K562 (cell line): ENCODE data around the gene CCDC9. TPM values are rescaled to one million over a fixed set of nuclear protein-coding genes. Genes with fewer than 3 reads are reported as not detected.

Experiments
- ATAC-seq: fragments of 200-7000 bp; cut with Tn5 transposase; 3 replicates; pipeline ENCODE4 v1.9.1; 2020; ENCODE audit warnings: moderate library complexity
- BruUV-seq: library from RNA; stranded (reverse); fragments of 400-500 nt; replicated peaks from 2 replicates; lab custom pipeline; 2021; lab: Mats Ljungman, UMichigan
- CTCF ChIA-PET: fragments of 300-600 bp; formaldehyde crosslinking; extraction: SDS; loops from one replicate; lab custom pipeline; 2021; ENCODE audit warnings: low intra/inter-chr PET ratio; lab: Yijun Ruan, JAX
- POLR2A ChIA-PET: fragments of 300-600, 350-650 bp; sonication (Branson Sonifier 250); formaldehyde crosslinking; extraction: SDS; loops from one replicate; lab custom pipeline; 2021; ENCODE audit warnings: antibody characterized with exemption, inconsistent platforms; lab: Yijun Ruan, JAX
- DNase-seq, 4 experiments: peaks; one replicate each; pipeline versions ENCODE4 v3.0.0 to v3.0.0-alpha.2; 2011 to 2018; ENCODE audit warnings: low spot score in 3 of 4, mixed read lengths in 3 of 4; ENCODE audit errors: extremely low read depth in 1 of 4
- FAIRE-seq: peaks from 2 replicates; lab custom pipeline; 2011; peaks lifted over from hg19 to GRCh38; lab: Jason Lieb, UNC
- H2AFZ ChIP-seq: 2 replicates; pipeline ENCODE4 v1.6.0; 2011; ENCODE audit warnings: low read depth, low read length, control low read depth, inconsistent platforms
- H3K27ac ChIP-seq: fragments of 200-600 bp; 3 replicates; pipeline ENCODE4 v1.8.0; 2011; ENCODE audit warnings: low read depth, mild to moderate bottlenecking, control low read depth, inconsistent platforms, low read length, moderate library complexity, mixed read lengths; ENCODE audit errors: extremely low read depth
- H3K27me3 ChIP-seq, 2 experiments: fragments of 300-600 bp in 1 of 2; 2 replicates in 1 of 2; 3 replicates in 1 of 2; pipeline versions ENCODE4 v1.6.0 to v1.8.0; 2011; ENCODE audit warnings: inconsistent platforms in 2 of 2, low read length in 2 of 2, mild to moderate bottlenecking in 1 of 2, mixed read lengths in 1 of 2, moderate library complexity in 1 of 2; ENCODE audit not compliant: control insufficient read depth in 2 of 2, insufficient read depth in 2 of 2
- H3K36me3 ChIP-seq: fragments of 300-600 bp; 3 replicates; pipeline ENCODE4 v1.8.0; 2011; ENCODE audit warnings: mild to moderate bottlenecking, low read length, inconsistent platforms; ENCODE audit not compliant: control insufficient read depth, insufficient read depth
- H3K4me1 ChIP-seq, 2 experiments: fragments of 200-600 bp in 1 of 2; replicated peaks in 1 of 2; 2 replicates in 1 of 2; 3 replicates in 1 of 2; pipeline versions ENCODE4 v1.5.1 to v1.8.0; 2011; ENCODE audit warnings: inconsistent platforms in 2 of 2, low read length in 2 of 2, mild to moderate bottlenecking in 1 of 2, mixed read lengths in 1 of 2, moderate library complexity in 1 of 2; ENCODE audit not compliant: control insufficient read depth in 2 of 2, insufficient read depth in 2 of 2
- H3K4me2 ChIP-seq: 2 replicates; pipeline ENCODE4 v1.6.1; 2011; ENCODE audit warnings: low read length, control low read depth, inconsistent platforms, mixed read lengths; ENCODE audit not compliant: insufficient read depth
- H3K4me3 ChIP-seq: fragments of 200-600 bp; sonication (generic), shearing (Covaris generic); 2 replicates; pipeline ENCODE4 v1.5.1; 2016; ENCODE audit warnings: control low read depth, inconsistent platforms
- H3K79me2 ChIP-seq: fragments of 200-600 bp; 3 replicates; pipeline ENCODE4 v1.8.0; 2011; ENCODE audit warnings: low read length, inconsistent platforms; ENCODE audit not compliant: control insufficient read depth, insufficient read depth
- H3K9ac ChIP-seq, 2 experiments: 2 replicates each; pipeline versions ENCODE4 v1.6.0 to v1.6.1; 2011; ENCODE audit warnings: low read depth in 2 of 2, low read length in 2 of 2, control low read depth in 1 of 2, inconsistent platforms in 1 of 2, mild to moderate bottlenecking in 1 of 2, mixed read lengths in 1 of 2; ENCODE audit not compliant: insufficient read depth in 1 of 2
- H3K9me1 ChIP-seq: one replicate; pipeline ENCODE4 v1.6.0; 2011; ENCODE audit warnings: inconsistent platforms, mild to moderate bottlenecking, low read length, moderate library complexity; ENCODE audit not compliant: control insufficient read depth, insufficient read depth
- H3K9me3 ChIP-seq: replicated peaks from 2 replicates; pipeline ENCODE4 v1.5.1; 2011; ENCODE audit warnings: low read depth, low read length, inconsistent platforms; ENCODE audit not compliant: control insufficient read depth, insufficient read depth
- H4K20me1 ChIP-seq: replicated peaks from 2 replicates; pipeline ENCODE4 v1.6.1; 2011; ENCODE audit warnings: low read length, inconsistent platforms, mixed read lengths; ENCODE audit not compliant: control insufficient read depth, insufficient read depth
- CBX8 ChIP-seq: fragments of 200-600 bp; sonication (generic); IDR thresholded peaks from 2 replicates; pipeline ENCODE4 v1.6.1; 2012; ENCODE audit warnings: borderline replicate concordance, mixed run types, low read depth, mild to moderate bottlenecking, moderate library complexity, mixed read lengths, low read length, control low read depth, inconsistent platforms; ENCODE audit not compliant: poor library complexity, severe bottlenecking; ENCODE audit errors: extremely low read depth
- CEBPB ChIP-seq: fragments of 450-650 bp; IDR thresholded peaks from 2 replicates; pipeline ENCODE4 v1.6.1; 2016; ENCODE audit warnings: missing genetic modification characterization, missing compliant biosample characterization
- DDX20 ChIP-seq: fragments of 450-650 bp; IDR thresholded peaks from 2 replicates; pipeline ENCODE4 v1.6.1; 2016; ENCODE audit warnings: missing genetic modification characterization, low read depth, mild to moderate bottlenecking, missing compliant biosample characterization, moderate library complexity
- NCOR1 ChIP-seq: fragments of 450-650 bp; IDR thresholded peaks from 2 replicates; pipeline ENCODE4 v1.6.1; 2016; ENCODE audit warnings: mild to moderate bottlenecking, moderate library complexity
- NFIC ChIP-seq: fragments of 450-650 bp; IDR thresholded peaks from 2 replicates; pipeline ENCODE4 v1.6.1; 2017; ENCODE audit warnings: mild to moderate bottlenecking, inconsistent platforms
- NFIX ChIP-seq: fragments of 250-450 bp; sonication (Bioruptor Pico); IDR thresholded peaks from 2 replicates; pipeline ENCODE4 v1.4.0; 2020; ENCODE audit warnings: low read depth, mild to moderate bottlenecking, moderate library complexity
- SAFB ChIP-seq: fragments of 200-400 bp; formaldehyde crosslinking; IDR thresholded peaks from 2 replicates; pipeline ENCODE4 v1.6.1; 2017; ENCODE audit warnings: low read depth, low read length, borderline replicate concordance
- XRCC5 ChIP-seq: fragments of 200-400 bp; formaldehyde crosslinking; IDR thresholded peaks from 2 replicates; pipeline ENCODE4 v1.6.1; 2017; ENCODE audit warnings: low read depth, mild to moderate bottlenecking, low read length
- ZFX ChIP-seq: sonication (generic); formaldehyde crosslinking; IDR thresholded peaks from 2 replicates; pipeline ENCODE4 v1.8.0; 2022; ENCODE audit warnings: mild to moderate bottlenecking, missing genetic modification reagents, moderate library complexity
- ZNF184 ChIP-seq: sonication (generic); formaldehyde crosslinking; IDR thresholded peaks from 2 replicates; pipeline ENCODE4 v1.5.0; 2020; ENCODE audit warnings: missing genetic modification reagents
- ZNF263 ChIP-seq: sonication (generic); formaldehyde crosslinking; IDR thresholded peaks from 2 replicates; pipeline ENCODE4 v1.8.0; 2022; ENCODE audit warnings: mild to moderate bottlenecking, missing genetic modification reagents, borderline replicate concordance
- WGBS: fragments of 100-300 bp; shearing (Covaris generic); methylation state at CpG from one replicate; pipeline ENCODE4 v1.1.6; 2016; ENCODE audit warnings: low coverage, mixed read lengths; ENCODE audit not compliant: insufficient coverage; ENCODE audit errors: missing lambda C conversion rate; 5-methylcytosine and 5-hydroxymethylcytosine counted together
- in situ Hi-C: fragments of 300-500 bp; cut with MboI; formaldehyde crosslinking; loops from 4 replicates; pipeline ENCODE4 v1.15.0; 2018; ENCODE audit warnings: inconsistent platforms, mixed read lengths
- intact Hi-C: fragments of 100-400 bp; cut with micrococcal nuclease; formaldehyde crosslinking; loops from 2 replicates; pipeline ENCODE4 v1.14.2; 2022
- polyA plus RNA-seq, 8 experiments: library from polyadenylated mRNA; depleted of rRNA in 4 of 8; stranded (reverse) in 5 of 8; unstranded in 3 of 8; fragments of >200 nt; fragmentation: Nextera tagmentation in 2 of 8; fragmentation: Illumina TruSeq in 1 of 8; extraction: Ambion mirVana in 2 of 8; extraction: Trizol in 1 of 8; gene quantifications; 2 replicates each; pipeline versions ENCODE4 v1.2.1 to v1.2.3, GENCODE V29; 2011 to 2014; ENCODE audit warnings: inconsistent platforms in 1 of 8, missing spikeins in 1 of 8
- total RNA-seq, 7 experiments: library from RNA; depleted of rRNA in 6 of 7; stranded (reverse); fragments of >200 nt in 6 of 7; fragmentation: Illumina TruSeq in 2 of 7; extraction: Trizol in 2 of 7; gene quantifications; 2 replicates each; pipeline versions ENCODE4 v1.2.1 to v1.2.3, GENCODE V29; 2011 to 2021; ENCODE audit warnings: low replicate concordance in 1 of 7
- TF ChIP-seq, protein P1 (sequence below): sonication (generic); formaldehyde crosslinking; IDR thresholded peaks from 2 replicates; pipeline ENCODE4 v1.8.0; 2023; ENCODE audit warnings: mild to moderate bottlenecking, missing genetic modification reagents
- TF ChIP-seq, protein P2 (sequence below): fragments of 450-650 bp; formaldehyde crosslinking; IDR thresholded peaks from 2 replicates; pipeline ENCODE4 v1.4.0; 2022; ENCODE audit warnings: mild to moderate bottlenecking, moderate library complexity

The CCDC9 gene
- total and polyA plus RNA-seq, 9 of the 15 experiments (the other 6 are each of a cell fraction or from before 2014, with no cell fraction given), result 0.23 to 38.6 (median 8.4) TPM

DNA sequence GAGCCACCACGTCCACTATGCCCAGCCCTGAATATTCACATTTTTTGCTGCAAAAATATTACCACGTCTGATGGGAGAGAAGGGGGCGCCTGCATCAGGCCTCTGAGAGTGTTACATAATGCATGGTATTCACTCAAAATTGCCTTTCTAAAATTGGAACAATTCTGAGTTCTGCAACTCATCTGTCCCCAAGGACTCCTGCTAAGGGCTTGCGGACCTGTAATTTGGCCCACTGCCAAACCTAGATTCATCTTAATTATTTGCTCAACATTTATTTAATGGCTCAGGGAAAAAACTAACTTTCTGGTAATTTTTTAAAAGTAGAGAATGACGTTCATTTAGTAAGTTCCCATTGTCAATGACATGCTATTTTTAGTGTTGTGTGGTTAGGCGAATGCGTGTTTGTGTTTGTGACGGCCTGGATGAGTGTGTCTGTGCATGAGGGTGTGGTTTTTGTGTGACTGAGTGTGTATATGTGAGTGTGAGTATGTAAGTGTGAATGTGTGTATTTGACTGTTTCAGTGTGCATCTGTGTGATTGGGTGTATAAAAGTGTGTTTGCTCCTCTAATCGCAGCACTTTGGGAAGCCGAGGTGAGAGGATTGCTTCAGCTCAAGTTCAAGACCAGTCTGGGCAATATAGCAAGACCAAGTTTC, 27.2 kb downstream of the CCDC9 start:
- no peak overlapping the region for H3K9ac ChIP-seq

More for the DNA sequence above, 27.2 kb downstream of the CCDC9 start:
- Histone ChIP-seq H3K4me2 (no peak overlapping the region; the same call in 1 of the 2 replicates), H3K9me3 (no peaks in the 10 kb centered on the region), H3K36me3 (peaks cover 5% of the 10 kb centered on the region; the same call in 1 of the 3 replicates), H3K27ac (no peak overlapping the region), H3K79me2 (no peaks in the 10 kb centered on the region), H4K20me1 (0 out of 2 replicates have a peak, but pooled peaks cover 4% of the 10 kb centered on the region), H3K4me3 (no peak overlapping the region), H3K9me1 (no peaks in the 10 kb centered on the region), H3K27me3 (no peaks in the 10 kb centered on the region), H2AFZ (no peak overlapping the region), H3K4me1 (peaks cover 1 to 5% of the 10 kb centered on the region in 2 experiments; a peak in 4 of 5 replicates)
- TF ChIP-seq CEBPB (tag) (no peak), ZFX (no peak), NFIC (peak; percentile 94), CBX8 (no peak), NCOR1 (no peak), DDX20 (tag) (no peak), ZNF263 (CRISPR knock-in tag) (no peak), ZNF184 (no peak), NFIX (CRISPR knock-in tag) (peak; percentile 80), XRCC5 (no peak), SAFB (no peak)
- TF ChIP-seq, protein P1, sequence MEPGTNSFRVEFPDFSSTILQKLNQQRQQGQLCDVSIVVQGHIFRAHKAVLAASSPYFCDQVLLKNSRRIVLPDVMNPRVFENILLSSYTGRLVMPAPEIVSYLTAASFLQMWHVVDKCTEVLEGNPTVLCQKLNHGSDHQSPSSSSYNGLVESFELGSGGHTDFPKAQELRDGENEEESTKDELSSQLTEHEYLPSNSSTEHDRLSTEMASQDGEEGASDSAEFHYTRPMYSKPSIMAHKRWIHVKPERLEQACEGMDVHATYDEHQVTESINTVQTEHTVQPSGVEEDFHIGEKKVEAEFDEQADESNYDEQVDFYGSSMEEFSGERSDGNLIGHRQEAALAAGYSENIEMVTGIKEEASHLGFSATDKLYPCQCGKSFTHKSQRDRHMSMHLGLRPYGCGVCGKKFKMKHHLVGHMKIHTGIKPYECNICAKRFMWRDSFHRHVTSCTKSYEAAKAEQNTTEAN (CRISPR knock-in tag), result no peak
- TF ChIP-seq, protein P2, sequence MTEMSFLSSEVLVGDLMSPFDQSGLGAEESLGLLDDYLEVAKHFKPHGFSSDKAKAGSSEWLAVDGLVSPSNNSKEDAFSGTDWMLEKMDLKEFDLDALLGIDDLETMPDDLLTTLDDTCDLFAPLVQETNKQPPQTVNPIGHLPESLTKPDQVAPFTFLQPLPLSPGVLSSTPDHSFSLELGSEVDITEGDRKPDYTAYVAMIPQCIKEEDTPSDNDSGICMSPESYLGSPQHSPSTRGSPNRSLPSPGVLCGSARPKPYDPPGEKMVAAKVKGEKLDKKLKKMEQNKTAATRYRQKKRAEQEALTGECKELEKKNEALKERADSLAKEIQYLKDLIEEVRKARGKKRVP (CRISPR knock-in tag), result no peak
- TSS peak; percentile 26 for BruUV-seq
- FAIRE-seq, result no peak
- in situ Hi-C loops, result no loop called here
- ChIA-PET POLR2A (no interaction called here), CTCF (interaction anchor here (0.7 to 1.8 kb wide), 2 partner anchors 108 to 130 kb away, joined by 3 to 8 read pairs; no protein-coding TSS in a partner anchor)
- WGBS, result 66% methylated on average over 10 of the region's 10 CpGs
- no peak for DNase-seq
- intact Hi-C loops, result loop anchor here (2.0 to 5.0 kb wide), 2 partner anchors 107 to 144 kb away; no protein-coding TSS in a partner anchor
- ATAC-seq, result no peak
